ENCODE measurements around the gene C1orf94. TPM values are rescaled to one million over a fixed set of nuclear protein-coding genes. Genes with fewer than 3 reads are reported as not detected.
"Not testable (repeated sequence)": the region's sequence is repeated elsewhere in the genome, so short reads cannot be mapped to it uniquely, and the experiment has no call there.

The C1orf94 gene
- total RNA-seq, 2 donors from 2014 or later: not detected

DNA sequence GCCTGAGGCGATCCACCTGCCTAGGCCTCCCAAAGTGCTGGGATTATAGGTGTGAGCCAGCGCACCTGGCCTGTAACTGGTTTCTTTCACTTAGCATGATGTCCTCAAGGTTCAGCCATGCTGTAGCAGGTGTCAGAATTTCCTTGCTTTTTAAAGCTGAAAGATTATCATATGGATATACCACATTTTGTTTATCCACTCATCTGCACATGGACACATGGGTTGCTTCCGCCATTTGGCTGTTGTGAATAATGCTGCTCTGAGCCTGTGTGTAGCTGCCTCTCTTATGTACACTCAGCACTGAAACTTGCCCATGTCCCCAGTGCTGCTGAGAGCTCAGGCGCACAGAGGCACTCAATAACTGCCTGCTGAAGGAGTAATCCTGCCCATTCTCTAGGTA lies 23.5 kb upstream of the C1orf94 start:
- no peak for ATAC-seq (replicated peaks)
- no peaks in the 10 kb centered on the region for H3K4me1 Mint-ChIP-seq
- H3K9me3 Mint-ChIP-seq: no peaks in the 10 kb centered on the region
- no peaks in the 10 kb centered on the region for H3K36me3 Mint-ChIP-seq (ENCODE audit: low read depth)
- no peak overlapping the region for H3K27ac Mint-ChIP-seq
- no peak overlapping the region for H3K4me3 Mint-ChIP-seq
- H3K27me3 Mint-ChIP-seq: peaks cover 30% of the 10 kb centered on the region

DNA sequence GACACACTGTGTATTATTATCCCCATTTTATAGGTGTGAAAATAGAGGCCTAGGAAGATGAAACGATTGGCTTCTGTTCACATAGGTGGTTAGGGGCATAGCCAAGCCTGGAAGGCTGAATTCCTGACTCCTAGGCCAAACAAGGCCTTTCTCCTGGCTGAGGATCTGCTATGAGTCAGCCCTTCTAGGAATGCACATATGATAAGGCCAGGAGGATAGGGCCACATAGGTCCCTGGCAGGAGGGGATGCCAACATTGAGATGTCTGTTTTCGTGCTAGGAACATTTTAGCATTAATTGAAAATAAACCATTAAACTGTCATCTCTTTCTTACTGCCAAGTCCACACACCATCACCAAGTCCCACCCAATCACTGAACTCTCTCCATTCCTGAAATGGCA lies 20.8 kb upstream of the C1orf94 start:
- Mint-ChIP-seq H3K27me3 (peaks cover 44% of the 10 kb centered on the region), H3K36me3 (ENCODE audit: low read depth) (no peaks in the 10 kb centered on the region), H3K9me3 (no peaks in the 10 kb centered on the region), H3K4me3 (no peak overlapping the region), H3K27ac (no peak overlapping the region), H3K4me1 (no peaks in the 10 kb centered on the region)
- no peak for ATAC-seq (replicated peaks)

DNA sequence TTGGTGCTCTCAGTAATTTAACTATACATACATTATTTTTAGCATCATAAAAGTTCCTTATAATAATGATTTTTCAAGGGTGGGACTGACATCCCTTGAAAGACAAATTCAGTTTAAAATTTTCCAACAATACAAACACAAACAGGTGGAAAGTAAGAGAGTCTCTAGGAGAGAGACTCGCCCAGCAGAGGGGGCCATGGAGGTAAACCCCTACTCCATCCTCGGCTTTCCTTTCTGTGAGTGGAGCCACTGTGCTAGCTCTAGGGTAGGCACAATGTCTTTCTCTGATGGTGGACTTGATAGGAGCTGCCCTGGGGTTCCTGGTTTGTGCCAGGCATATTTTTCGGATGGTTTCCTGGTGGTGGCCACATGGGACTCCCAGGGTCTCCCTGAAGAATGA lies 20.0 kb upstream of the C1orf94 start:
- no peak overlapping the region for H3K4me3 Mint-ChIP-seq
- H3K36me3 Mint-ChIP-seq (ENCODE audit: low read depth): no peaks in the 10 kb centered on the region
- ATAC-seq (replicated peaks): no peak
- peaks cover 46% of the 10 kb centered on the region for H3K27me3 Mint-ChIP-seq
- H3K4me1 Mint-ChIP-seq: no peaks in the 10 kb centered on the region
- no peak overlapping the region for H3K27ac Mint-ChIP-seq
- no peaks in the 10 kb centered on the region for H3K9me3 Mint-ChIP-seq

DNA sequence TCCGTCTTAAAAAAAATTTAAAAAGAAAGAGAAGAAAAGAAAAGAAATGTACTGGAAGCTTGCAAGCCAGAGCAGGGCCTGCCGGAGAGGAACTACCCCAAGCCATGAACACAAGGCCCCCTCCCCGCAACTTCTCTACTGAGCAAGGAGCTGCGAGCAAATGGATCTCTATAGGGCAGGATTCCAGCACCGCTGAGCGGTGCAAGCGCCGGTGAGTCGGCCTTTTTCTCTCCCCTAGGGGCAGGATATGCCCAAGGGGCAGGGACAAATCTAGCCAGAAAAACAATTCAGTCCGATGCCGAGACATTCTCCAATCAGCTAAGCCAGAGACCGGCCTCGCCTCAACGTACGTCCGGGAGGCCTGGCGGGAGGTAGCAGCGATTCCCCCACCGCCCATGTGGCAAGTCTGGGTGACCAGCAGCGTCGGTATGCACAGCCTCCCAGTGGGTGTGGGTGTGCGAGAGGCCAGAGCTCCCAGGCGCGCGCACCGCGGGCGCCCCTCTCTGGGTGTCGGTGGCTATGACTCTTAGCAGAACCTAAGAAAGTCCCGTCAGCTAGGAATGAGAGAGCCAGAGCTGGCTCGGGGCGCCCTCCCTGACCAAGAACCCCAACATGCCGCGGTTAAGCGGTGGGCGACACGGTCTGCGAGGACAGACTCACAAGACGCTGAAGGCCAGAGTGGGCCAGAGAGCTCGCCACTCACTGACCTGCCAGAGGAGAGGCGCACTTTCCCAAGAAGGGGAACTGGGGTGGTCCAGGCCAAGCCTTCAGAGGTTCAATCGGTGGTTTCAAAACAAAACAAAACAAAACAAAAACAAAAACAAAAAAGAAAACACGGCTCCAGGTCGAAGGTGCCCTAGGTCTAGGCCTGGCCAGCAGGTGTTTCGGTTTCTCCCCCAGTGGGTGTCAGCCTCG lies 13.6 kb upstream of the C1orf94 start:
- peak; percentile 56 for ATAC-seq (replicated peaks)
- H3K4me1 Mint-ChIP-seq: peaks cover 5% of the 10 kb centered on the region
- no peaks in the 10 kb centered on the region for H3K36me3 Mint-ChIP-seq (ENCODE audit: low read depth)
- H3K9me3 Mint-ChIP-seq: no peaks in the 10 kb centered on the region
- peaks cover 43% of the 10 kb centered on the region for H3K27me3 Mint-ChIP-seq
- no peak overlapping the region for H3K27ac Mint-ChIP-seq
- peak overlapping the region; percentile 51 for H3K4me3 Mint-ChIP-seq

- Mint-ChIP-seq H3K36me3 (ENCODE audit: low read depth) (no peaks in the 10 kb centered on the region), H3K27me3 (peaks cover 47% of the 10 kb centered on the region), H3K27ac (no peak overlapping the region), H3K4me1 (peaks cover 5% of the 10 kb centered on the region), H3K9me3 (no peaks in the 10 kb centered on the region), H3K4me3 (peak overlapping the region; percentile 51)
- ATAC-seq (replicated peaks): no peak
Measured at GRCh38 chr1:34163792-34164731, 12.6 kb upstream of the C1orf94 start.

DNA sequence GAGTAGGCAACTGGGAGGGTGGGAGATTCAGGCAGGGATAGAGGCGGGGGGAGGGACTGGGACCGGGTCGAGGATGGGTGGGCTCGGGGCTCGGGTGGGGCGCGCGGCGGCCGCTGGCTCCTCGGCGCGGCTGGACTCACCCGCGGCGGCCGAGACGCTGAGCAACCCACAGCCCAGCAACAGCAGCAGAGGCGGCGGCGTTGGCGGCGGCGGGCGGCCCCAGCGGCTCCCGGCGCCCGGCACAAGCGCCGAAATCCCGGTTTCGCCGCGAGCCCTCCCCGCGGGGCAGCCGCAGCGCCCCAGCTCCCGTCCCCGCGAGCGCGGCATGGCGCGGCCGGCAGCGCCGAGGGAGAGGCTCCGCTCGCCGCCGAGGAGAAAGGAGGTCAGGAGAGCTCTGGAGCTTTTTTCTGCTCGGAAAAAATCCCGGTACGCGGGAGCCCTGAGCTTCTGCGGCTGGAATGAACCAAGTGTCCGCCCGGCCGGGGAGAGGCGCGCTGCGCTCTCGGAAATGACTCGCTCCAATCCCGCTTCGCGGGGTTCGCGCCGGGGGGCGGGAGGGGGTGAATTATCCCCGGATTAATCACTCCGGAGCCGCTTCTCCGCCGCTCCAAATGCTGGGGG lies 11.8 kb upstream of the C1orf94 start, which contains the start of gene CSMD2:
CSMD2 (minus strand) TSS at position 460 of the 621 bp plus-strand sequence; CDS start at position 327, 133 bp downstream.
- no peaks in the 10 kb centered on the region for H3K36me3 Mint-ChIP-seq (ENCODE audit: low read depth)
- no peak within 1 kb of the TSS for H3K27ac Mint-ChIP-seq
- ATAC-seq (replicated peaks): no peak
- H3K27me3 Mint-ChIP-seq: peaks cover 45% of the 10 kb centered on the region
- H3K9me3 Mint-ChIP-seq: no peaks in the 10 kb centered on the region
- H3K4me1 Mint-ChIP-seq: peaks cover 5% of the 10 kb centered on the region
- H3K4me3 Mint-ChIP-seq: peak within 1 kb of the TSS; percentile 26

GRCh38 chr1:34165422-34165921 lies 11.2 kb upstream of the C1orf94 start:
- H3K27me3 Mint-ChIP-seq: peaks cover 44% of the 10 kb centered on the region
- H3K9me3 Mint-ChIP-seq: no peaks in the 10 kb centered on the region
- H3K36me3 Mint-ChIP-seq (ENCODE audit: low read depth): no peaks in the 10 kb centered on the region
- ATAC-seq (replicated peaks): no peak
- no peak overlapping the region for H3K27ac Mint-ChIP-seq
- H3K4me1 Mint-ChIP-seq: peaks cover 5% of the 10 kb centered on the region
- H3K4me3 Mint-ChIP-seq: peak overlapping the region; percentile 26

DNA sequence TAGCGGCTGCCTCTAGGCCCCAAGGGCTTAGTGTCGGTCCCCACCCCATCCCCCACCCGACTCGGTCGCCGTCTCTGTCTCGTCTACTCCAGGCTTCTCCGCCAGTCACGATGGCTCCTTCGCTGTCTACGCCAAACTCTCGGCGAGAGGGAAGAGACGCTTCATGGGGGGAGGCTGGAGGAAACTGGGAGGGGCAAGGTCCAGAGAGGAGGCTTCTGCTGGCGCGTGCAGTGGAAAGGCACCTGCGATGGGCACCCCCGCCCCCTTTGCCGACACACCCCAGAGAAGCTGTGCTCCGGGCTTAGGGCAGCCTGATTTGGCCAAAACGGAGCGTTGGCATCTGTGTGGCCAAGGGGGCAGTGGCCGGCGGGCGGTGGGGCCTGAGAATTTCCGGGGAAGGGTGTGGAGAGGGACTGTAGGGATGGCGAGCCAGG lies 10.5 kb upstream of the C1orf94 start:
- Mint-ChIP-seq H3K36me3 (ENCODE audit: low read depth) (no peaks in the 10 kb centered on the region), H3K4me3 (no peak overlapping the region), H3K27ac (no peak overlapping the region), H3K9me3 (no peaks in the 10 kb centered on the region), H3K4me1 (peaks cover 5% of the 10 kb centered on the region), H3K27me3 (peaks cover 43% of the 10 kb centered on the region)
- no peak for ATAC-seq (replicated peaks)

GRCh38 chr1:34166625-34167361 lies 9.9 kb upstream of the C1orf94 start:
- no peak for ATAC-seq (replicated peaks)
- no peak overlapping the region for H3K27ac Mint-ChIP-seq
- H3K4me3 Mint-ChIP-seq: no peak overlapping the region

GRCh38 chr1:34167389-34167788 lies 9.3 kb upstream of the C1orf94 start:
- no peak overlapping the region for H3K4me3 Mint-ChIP-seq
- H3K27ac Mint-ChIP-seq: no peak overlapping the region
- H3K27me3 Mint-ChIP-seq: peaks cover 40% of the 10 kb centered on the region
- no peaks in the 10 kb centered on the region for H3K9me3 Mint-ChIP-seq
- peaks cover 5% of the 10 kb centered on the region for H3K4me1 Mint-ChIP-seq
- ATAC-seq (replicated peaks): no peak
- H3K36me3 Mint-ChIP-seq (ENCODE audit: low read depth): no peaks in the 10 kb centered on the region

More at GRCh38 chr1:34166625-34167361, 9.9 kb upstream of the C1orf94 start:
- Mint-ChIP-seq H3K27me3 (peaks cover 39% of the 10 kb centered on the region), H3K4me1 (peaks cover 5% of the 10 kb centered on the region), H3K36me3 (ENCODE audit: low read depth) (no peaks in the 10 kb centered on the region), H3K9me3 (no peaks in the 10 kb centered on the region)

DNA sequence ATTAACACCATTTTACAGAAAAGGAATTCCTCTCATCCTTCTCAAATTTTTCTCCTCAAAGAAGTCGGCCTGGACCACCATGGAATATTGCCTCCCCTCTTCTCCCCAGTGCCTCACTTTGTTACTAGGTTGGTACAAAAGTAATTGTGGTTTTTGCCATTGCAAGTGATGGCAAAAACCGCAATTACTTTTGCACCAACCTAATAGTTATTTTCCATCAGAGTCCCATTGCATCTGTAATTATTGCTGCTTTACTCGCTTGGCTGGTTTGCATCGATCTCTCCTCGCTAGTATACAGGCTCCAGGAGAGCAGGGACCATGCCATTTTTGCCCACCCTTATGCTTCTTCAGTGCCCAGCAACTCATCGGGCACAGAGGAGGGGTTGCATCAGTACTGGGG lies 963 bp upstream of the C1orf94 start:
- Mint-ChIP-seq H3K9me3 (no peaks in the 10 kb centered on the region), H3K4me3 (no peak overlapping the region), H3K27ac (no peak overlapping the region), H3K27me3 (peaks cover 56% of the 10 kb centered on the region), H3K4me1 (no peaks in the 10 kb centered on the region), H3K36me3 (ENCODE audit: low read depth) (no peaks in the 10 kb centered on the region)
- no peak for ATAC-seq (replicated peaks)

DNA sequence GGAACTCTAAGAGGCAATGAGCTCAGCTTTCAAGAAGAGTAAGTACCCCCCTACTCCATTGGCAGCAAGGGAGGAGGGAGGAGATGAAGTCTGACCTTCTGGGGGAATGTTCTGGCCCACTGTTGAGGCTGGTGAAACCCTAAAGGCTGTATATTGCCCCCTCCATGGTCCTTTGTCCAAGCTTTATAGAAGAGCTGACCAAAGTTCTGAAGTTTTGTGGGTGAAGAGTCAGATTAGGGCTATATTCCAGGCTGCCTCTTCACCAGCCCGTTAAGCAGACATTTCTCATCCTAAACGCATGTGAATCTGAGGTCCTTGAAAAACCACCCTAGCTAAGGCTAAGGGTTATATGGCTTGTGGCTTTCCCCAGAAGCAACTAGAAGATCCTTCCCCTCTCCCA lies 1.4 kb downstream of the C1orf94 start:
- H3K4me1 Mint-ChIP-seq: no peaks in the 10 kb centered on the region
- no peak overlapping the region for H3K27ac Mint-ChIP-seq
- no peak for ATAC-seq (replicated peaks)
- no peaks in the 10 kb centered on the region for H3K36me3 Mint-ChIP-seq (ENCODE audit: low read depth)
- H3K4me3 Mint-ChIP-seq: no peak overlapping the region
- H3K9me3 Mint-ChIP-seq: no peaks in the 10 kb centered on the region
- H3K27me3 Mint-ChIP-seq: peaks cover 56% of the 10 kb centered on the region

DNA sequence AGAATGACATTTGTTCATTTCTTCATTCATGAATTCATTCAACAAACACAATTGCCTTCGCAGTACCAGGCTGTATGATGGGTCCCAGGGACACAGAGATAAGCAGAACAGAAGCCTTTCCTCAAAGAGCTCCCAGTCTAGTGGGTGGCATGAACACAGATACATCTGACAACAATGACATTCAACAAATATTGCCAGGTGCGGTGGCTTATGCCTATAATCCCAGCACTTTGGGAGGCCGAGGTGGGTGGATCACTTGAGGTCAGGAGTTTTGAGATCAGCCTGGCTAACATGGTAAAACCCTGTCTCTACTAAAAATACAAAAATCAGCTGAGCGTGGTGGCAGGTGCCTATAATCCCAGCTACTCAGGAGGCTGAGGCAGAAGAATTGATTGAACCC lies 6.7 kb downstream of the C1orf94 start:
- H3K36me3 Mint-ChIP-seq (ENCODE audit: low read depth); H3K9me3 Mint-ChIP-seq; H3K27ac Mint-ChIP-seq; H3K4me3 Mint-ChIP-seq; ATAC-seq (replicated peaks); H3K4me1 Mint-ChIP-seq: not testable (repeated sequence)
- peaks cover 41% of the 10 kb centered on the region for H3K27me3 Mint-ChIP-seq

Measured in activated T-helper 17 cell treated with anti-CD3 and anti-CD28 coated beads, Interleukin-2, amount 50 U/mL, for 72 hours (primary cell).